ENCODE data around the gene REG4.
"Not testable (repeated sequence)": the region's sequence is repeated elsewhere in the genome, so short reads cannot be mapped to it uniquely, and the experiment has no call there.

The REG4 gene

DNA sequence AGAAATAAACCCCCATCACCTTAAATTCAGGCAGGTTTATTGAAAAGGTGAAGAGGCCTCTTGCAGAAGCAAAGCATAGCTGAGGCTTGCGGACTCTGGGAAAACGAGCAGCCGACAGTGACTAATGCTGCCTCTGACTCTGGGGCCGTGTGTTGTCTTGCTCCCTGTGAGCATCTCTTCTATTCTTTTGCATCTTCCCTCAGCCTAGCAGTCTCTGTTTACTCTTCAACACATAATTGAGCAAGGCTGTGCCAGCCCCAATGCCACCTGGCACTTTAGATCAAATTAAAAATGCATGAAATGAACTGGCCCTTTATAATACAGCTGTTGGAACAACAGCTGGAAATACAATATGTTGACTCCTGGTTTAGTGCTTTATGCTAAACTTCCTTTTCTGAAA lies 18.4 kb upstream of the REG4 start:
- DNase-seq (ENCODE audit: insufficient read length, low spot score) = no peak
- no peak for FAIRE-seq
- no peak for TF ChIP-seq POLR2AphosphoS5 (IDR thresholded peaks at IDR 0.05; ENCODE audit: low read depth, low read length)
- TF ChIP-seq SPI1 (IDR thresholded peaks at IDR 0.05; ENCODE audit: low read depth, low read length) = no peak
- no peak for TF ChIP-seq PAX5 (IDR thresholded peaks at IDR 0.05; ENCODE audit: insufficient read depth, low read length, severe bottlenecking)
- TF ChIP-seq TAF1 (IDR thresholded peaks at IDR 0.05; ENCODE audit: low read depth, low read length) = no peak
- no peak for TF ChIP-seq POLR2A (IDR thresholded peaks at IDR 0.05; ENCODE audit: low read depth, low read length)
- no peak for TF ChIP-seq POU2F2 (IDR thresholded peaks at IDR 0.05; ENCODE audit: low read depth, low read length)

- FAIRE-seq = not testable (repeated sequence)
Measured at GRCh38 chr1:119829006-119829405, 17.7 kb upstream of the REG4 start.

DNA sequence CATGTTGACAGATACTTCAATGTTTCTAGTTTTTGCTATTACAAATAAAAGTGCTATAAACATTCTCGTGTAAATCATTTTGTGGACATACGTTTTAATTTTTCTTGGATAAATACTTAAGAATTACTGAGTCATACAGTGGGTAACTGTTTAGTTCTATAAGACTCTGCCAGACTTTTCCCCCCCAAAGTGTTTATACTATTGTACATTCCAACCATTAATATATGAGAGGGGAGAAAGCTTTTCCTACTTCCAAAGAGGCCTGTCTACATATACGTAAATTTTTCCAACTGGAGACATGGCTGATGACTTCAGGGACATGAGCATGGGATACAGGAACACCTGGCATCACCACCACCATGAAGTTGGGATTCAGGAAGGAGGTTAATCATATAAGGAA lies 17.0 kb upstream of the REG4 start:
- FAIRE-seq = no peak
- TF ChIP-seq PAX5 (IDR thresholded peaks at IDR 0.05; ENCODE audit: insufficient read depth, low read length, severe bottlenecking) (no peak), SPI1 (IDR thresholded peaks at IDR 0.05; ENCODE audit: low read depth, low read length) (no peak), POLR2AphosphoS5 (IDR thresholded peaks at IDR 0.05; ENCODE audit: low read depth, low read length) (no peak), POU2F2 (IDR thresholded peaks at IDR 0.05; ENCODE audit: low read depth, low read length) (no peak), TAF1 (IDR thresholded peaks at IDR 0.05; ENCODE audit: low read depth, low read length) (no peak), POLR2A (IDR thresholded peaks at IDR 0.05; ENCODE audit: low read depth, low read length) (no peak)
- no peak for DNase-seq (ENCODE audit: insufficient read length, low spot score)

More at GRCh38 chr1:119829006-119829405, 17.7 kb upstream of the REG4 start:
- not testable (repeated sequence) for DNase-seq (ENCODE audit: insufficient read length, low spot score)

GRCh38 chr1:119827010-119827409 lies 15.8 kb upstream of the REG4 start:
- DNase-seq (ENCODE audit: insufficient read length, low spot score) (no peak), FAIRE-seq (no peak)

DNA sequence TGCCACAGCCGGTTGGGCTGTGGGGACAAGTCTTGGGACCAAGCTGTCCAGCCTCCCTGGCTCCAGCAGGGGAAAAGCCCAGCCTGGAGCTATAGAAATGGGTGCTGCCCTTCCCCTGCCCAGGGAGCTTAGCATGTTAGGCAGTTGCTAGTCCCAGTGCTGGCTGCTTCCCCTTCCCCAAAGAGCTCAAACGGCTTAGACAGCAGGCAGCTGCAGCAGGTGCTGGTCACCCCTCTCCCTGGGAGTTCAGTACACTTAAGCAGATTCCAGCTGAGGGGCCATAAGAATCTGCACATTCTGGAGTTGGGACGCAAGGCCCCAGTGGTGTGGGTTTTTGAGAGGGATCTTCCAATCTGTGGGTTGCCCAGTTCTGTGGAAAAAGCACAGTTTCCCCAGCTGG lies 11.1 kb upstream of the REG4 start:
- DNase-seq (ENCODE audit: insufficient read length, low spot score) (no peak), FAIRE-seq (no peak)
- no peak for TF ChIP-seq POLR2AphosphoS5 (IDR thresholded peaks at IDR 0.05; ENCODE audit: low read depth, low read length)
- no peak for TF ChIP-seq SPI1 (IDR thresholded peaks at IDR 0.05; ENCODE audit: low read depth, low read length)
- no peak for TF ChIP-seq PAX5 (IDR thresholded peaks at IDR 0.05; ENCODE audit: insufficient read depth, low read length, severe bottlenecking)
- TF ChIP-seq TAF1 (IDR thresholded peaks at IDR 0.05; ENCODE audit: low read depth, low read length) = no peak
- no peak for TF ChIP-seq POLR2A (IDR thresholded peaks at IDR 0.05; ENCODE audit: low read depth, low read length)
- TF ChIP-seq POU2F2 (IDR thresholded peaks at IDR 0.05; ENCODE audit: low read depth, low read length) = no peak

More at GRCh38 chr1:119827010-119827409, 15.8 kb upstream of the REG4 start:
- TF ChIP-seq POU2F2 (IDR thresholded peaks at IDR 0.05; ENCODE audit: low read depth, low read length) = no peak

DNA sequence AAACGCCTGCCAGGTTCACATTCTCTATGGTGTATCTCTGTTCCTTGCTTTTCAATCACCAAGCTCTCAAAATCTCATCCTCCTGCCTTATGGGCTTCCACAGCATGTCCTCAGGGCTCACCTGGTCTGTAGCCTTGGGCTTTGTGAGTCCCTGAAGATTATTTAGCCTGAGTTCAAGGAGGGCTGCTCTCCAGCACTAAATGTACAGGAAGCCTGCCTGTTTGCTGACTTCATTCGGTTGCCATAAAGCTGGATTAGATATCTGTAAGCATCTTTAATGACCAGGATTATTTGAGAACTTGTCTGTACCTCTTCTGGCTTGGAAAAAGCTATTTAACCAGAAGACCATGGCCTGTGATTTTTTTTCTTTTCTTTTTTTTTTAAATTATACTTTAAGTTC lies 6.9 kb upstream of the REG4 start:
- FAIRE-seq = no peak
- no peak for TF ChIP-seq TAF1 (IDR thresholded peaks at IDR 0.05; ENCODE audit: low read depth, low read length)
- TF ChIP-seq POLR2AphosphoS5 (IDR thresholded peaks at IDR 0.05; ENCODE audit: low read depth, low read length) = no peak
- no peak for TF ChIP-seq PAX5 (IDR thresholded peaks at IDR 0.05; ENCODE audit: insufficient read depth, low read length, severe bottlenecking)
- TF ChIP-seq SPI1 (IDR thresholded peaks at IDR 0.05; ENCODE audit: low read depth, low read length) = no peak
- no peak for TF ChIP-seq POU2F2 (IDR thresholded peaks at IDR 0.05; ENCODE audit: low read depth, low read length)
- no peak for TF ChIP-seq POLR2A (IDR thresholded peaks at IDR 0.05; ENCODE audit: low read depth, low read length)
- no peak for DNase-seq (ENCODE audit: insufficient read length, low spot score)

DNA sequence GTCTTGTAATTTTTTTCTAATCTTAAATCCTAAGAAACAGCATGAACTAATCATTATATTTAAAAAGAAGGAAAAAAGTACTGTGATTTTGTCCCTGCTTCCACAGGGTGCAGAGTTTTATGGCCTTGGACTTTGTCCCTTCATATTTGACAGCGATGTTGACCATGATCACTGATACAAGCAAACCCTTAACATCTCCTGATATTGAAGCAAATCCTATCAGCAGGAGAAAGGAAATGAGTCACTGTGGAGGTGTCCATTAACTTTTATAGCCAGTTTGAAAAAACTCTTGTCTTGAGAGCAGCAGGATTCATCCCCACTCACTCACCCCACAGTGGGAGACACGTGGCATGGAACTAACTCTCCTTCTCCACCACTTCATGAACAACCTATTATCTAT lies 5.1 kb upstream of the REG4 start:
- TF ChIP-seq POLR2AphosphoS5 (IDR thresholded peaks at IDR 0.05; ENCODE audit: low read depth, low read length) (no peak), TAF1 (IDR thresholded peaks at IDR 0.05; ENCODE audit: low read depth, low read length) (no peak), POU2F2 (IDR thresholded peaks at IDR 0.05; ENCODE audit: low read depth, low read length) (no peak), SPI1 (IDR thresholded peaks at IDR 0.05; ENCODE audit: low read depth, low read length) (no peak), POLR2A (IDR thresholded peaks at IDR 0.05; ENCODE audit: low read depth, low read length) (no peak), PAX5 (IDR thresholded peaks at IDR 0.05; ENCODE audit: insufficient read depth, low read length, severe bottlenecking) (no peak)
- DNase-seq (ENCODE audit: insufficient read length, low spot score) (no peak), FAIRE-seq (no peak)

DNA sequence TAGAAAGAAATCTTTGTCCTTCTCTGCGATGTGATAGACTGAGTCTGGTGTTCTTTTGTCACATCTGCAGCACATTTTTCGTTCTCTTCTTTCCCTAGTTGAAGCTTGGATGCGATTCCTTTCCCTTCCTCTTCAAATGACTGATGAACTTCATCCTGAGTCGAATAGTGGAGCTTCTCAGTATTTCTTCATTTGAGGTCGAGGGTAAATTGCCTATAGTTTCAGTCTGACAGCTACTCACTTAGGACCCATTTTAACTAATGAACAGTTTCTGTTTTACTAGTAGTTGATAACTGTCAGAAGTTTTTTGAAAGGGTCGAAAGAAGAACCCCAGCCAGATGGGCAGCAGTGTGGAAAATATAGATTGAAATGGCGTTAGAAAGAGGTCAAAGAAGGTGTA lies 4.7 kb upstream of the REG4 start:
- DNase-seq (ENCODE audit: insufficient read length, low spot score) (no peak), FAIRE-seq (no peak)
- no peak for TF ChIP-seq SPI1 (IDR thresholded peaks at IDR 0.05; ENCODE audit: low read depth, low read length)
- TF ChIP-seq TAF1 (IDR thresholded peaks at IDR 0.05; ENCODE audit: low read depth, low read length) = no peak
- no peak for TF ChIP-seq POU2F2 (IDR thresholded peaks at IDR 0.05; ENCODE audit: low read depth, low read length)
- no peak for TF ChIP-seq POLR2A (IDR thresholded peaks at IDR 0.05; ENCODE audit: low read depth, low read length)
- no peak for TF ChIP-seq POLR2AphosphoS5 (IDR thresholded peaks at IDR 0.05; ENCODE audit: low read depth, low read length)
- no peak for TF ChIP-seq PAX5 (IDR thresholded peaks at IDR 0.05; ENCODE audit: insufficient read depth, low read length, severe bottlenecking)

DNA sequence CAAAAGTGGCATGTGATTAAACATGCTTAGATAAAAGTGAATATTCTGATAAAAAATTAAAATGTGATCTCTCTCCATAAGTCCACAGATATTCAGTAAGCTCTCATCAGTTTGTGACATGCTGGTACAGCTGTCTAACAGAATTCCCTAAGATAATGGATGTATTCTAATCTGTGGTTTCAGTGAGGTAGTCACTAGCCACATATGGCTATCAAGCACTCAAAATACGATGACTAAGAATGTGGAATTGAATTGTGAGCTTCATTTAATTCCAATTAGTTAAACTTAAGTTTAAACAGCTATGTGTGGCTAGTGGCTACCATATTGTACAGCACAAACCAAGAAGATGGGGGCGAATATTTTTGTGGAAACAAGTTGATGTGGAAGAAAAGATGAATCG lies 4.1 kb upstream of the REG4 start:
- no peak for FAIRE-seq
- DNase-seq (ENCODE audit: insufficient read length, low spot score) = no peak
- no peak for TF ChIP-seq POLR2A (IDR thresholded peaks at IDR 0.05; ENCODE audit: low read depth, low read length)
- TF ChIP-seq POLR2AphosphoS5 (IDR thresholded peaks at IDR 0.05; ENCODE audit: low read depth, low read length) = no peak
- no peak for TF ChIP-seq TAF1 (IDR thresholded peaks at IDR 0.05; ENCODE audit: low read depth, low read length)
- TF ChIP-seq POU2F2 (IDR thresholded peaks at IDR 0.05; ENCODE audit: low read depth, low read length) = no peak

GRCh38 chr1:119814288-119814687 lies 3.0 kb upstream of the REG4 start:
- no peak for DNase-seq (ENCODE audit: insufficient read length, low spot score)
- FAIRE-seq = no peak
- no peak for TF ChIP-seq POLR2AphosphoS5 (IDR thresholded peaks at IDR 0.05; ENCODE audit: low read depth, low read length)
- TF ChIP-seq POLR2A (IDR thresholded peaks at IDR 0.05; ENCODE audit: low read depth, low read length) = no peak
- no peak for TF ChIP-seq TAF1 (IDR thresholded peaks at IDR 0.05; ENCODE audit: low read depth, low read length)
- no peak for TF ChIP-seq POU2F2 (IDR thresholded peaks at IDR 0.05; ENCODE audit: low read depth, low read length)
- TF ChIP-seq SPI1 (IDR thresholded peaks at IDR 0.05; ENCODE audit: low read depth, low read length) = no peak
- no peak for TF ChIP-seq PAX5 (IDR thresholded peaks at IDR 0.05; ENCODE audit: insufficient read depth, low read length, severe bottlenecking)
